OCI-LY7 (cell line): Measurements from ENCODE around the gene HGS. TPM values are rescaled to one million over a fixed set of nuclear protein-coding genes. Genes with fewer than 3 reads are reported as not detected.

ENCODE experiments used
- BruUV-seq: library from RNA; stranded (reverse); fragments of 400-500 nt; replicated peaks from 2 replicates; lab custom pipeline; 2021; lab: Mats Ljungman, UMichigan
- CTCF ChIA-PET: fragments of 300-600 bp; sonication (Branson Sonifier 250); formaldehyde crosslinking; loops from one replicate; lab custom pipeline; 2022; ENCODE audit warnings: antibody characterized with exemption; ENCODE audit not compliant: unreplicated experiment; lab: Charles Lee
- POLR2A ChIA-PET: fragments of 300-600 bp; sonication (Branson Sonifier 250); formaldehyde crosslinking; loops from one replicate; lab custom pipeline; 2022; ENCODE audit warnings: antibody characterized with exemption; lab: Charles Lee
- DNase-seq: peaks from one replicate; pipeline ENCODE4 v3.0.0-alpha.2; 2015; ENCODE audit warnings: low spot score
- H2AFZ ChIP-seq: fragments of 200-600 bp; sonication (generic), shearing (Covaris generic); 2 replicates; pipeline ENCODE4 v1.6.1; 2014; ENCODE audit warnings: mild to moderate bottlenecking, antibody characterized with exemption, low read length, moderate library complexity
- H3K27ac ChIP-seq: fragments of 200-600 bp; sonication (generic); 2 replicates; pipeline ENCODE4 v1.5.1; 2014; ENCODE audit warnings: mixed run types, low read depth, mild to moderate bottlenecking, moderate library complexity, low read length, inconsistent platforms; ENCODE audit not compliant: poor library complexity, severe bottlenecking
- H3K36me3 ChIP-seq: fragments of 200-600 bp; sonication (generic); 2 replicates; pipeline ENCODE4 v1.6.1; 2014; ENCODE audit warnings: mild to moderate bottlenecking, antibody characterized with exemption, low read length, moderate library complexity, mixed read lengths; ENCODE audit not compliant: insufficient read depth
- H3K4me1 ChIP-seq: fragments of 200-600 bp; sonication (generic); 2 replicates; pipeline ENCODE4 v1.5.1; 2014; ENCODE audit warnings: mild to moderate bottlenecking, low read length; ENCODE audit not compliant: insufficient read depth, poor library complexity, severe bottlenecking
- H3K4me2 ChIP-seq: fragments of 200-600 bp; sonication (generic); 2 replicates; pipeline ENCODE4 v1.6.1; 2014; ENCODE audit warnings: mild to moderate bottlenecking, low read length
- H3K4me3 ChIP-seq: fragments of 200-600 bp; sonication (generic); 2 replicates; pipeline ENCODE4 v1.5.1; 2014; ENCODE audit warnings: mild to moderate bottlenecking, low read depth, low read length; ENCODE audit not compliant: poor library complexity, severe bottlenecking
- H3K79me2 ChIP-seq: fragments of 200-600 bp; sonication (generic); 2 replicates; pipeline ENCODE4 v1.6.1; 2016; ENCODE audit warnings: low read depth, mild to moderate bottlenecking, low read length, moderate library complexity, mixed read lengths; ENCODE audit not compliant: insufficient read depth
- H3K9me2 ChIP-seq: fragments of 200-600 bp; sonication (generic); 2 replicates; pipeline ENCODE4 v1.6.1; 2016; ENCODE audit warnings: mild to moderate bottlenecking, low read length, mixed read lengths; ENCODE audit not compliant: insufficient read depth
- H3K9me3 ChIP-seq: fragments of 200-600 bp; sonication (generic); 2 replicates; pipeline ENCODE4 v1.6.1; 2014; ENCODE audit warnings: mild to moderate bottlenecking, mixed run types, low read length, mixed read lengths
- H4K20me1 ChIP-seq: fragments of 200-600 bp; sonication (generic); 2 replicates; pipeline ENCODE4 v1.6.1; 2014; ENCODE audit warnings: mild to moderate bottlenecking, antibody characterized with exemption, low read length, moderate library complexity, mixed read lengths; ENCODE audit not compliant: insufficient read depth
- CTCF ChIP-seq: fragments of 200-600 bp; sonication (generic); conservative IDR thresholded peaks from 2 replicates; pipeline ENCODE4 v1.5.1; 2014; ENCODE audit warnings: mild to moderate bottlenecking, antibody characterized with exemption, low read length, moderate library complexity, mixed read lengths
- EZH2phosphoT487 ChIP-seq: fragments of 200-600 bp; sonication (generic); IDR thresholded peaks from 2 replicates; pipeline ENCODE4 v1.6.1; 2018; ENCODE audit warnings: low read depth, borderline replicate concordance, mild to moderate bottlenecking, mixed run types, antibody characterized with exemption, low read length, moderate library complexity, mixed read lengths
- intact Hi-C: fragments of 100-400 bp; cut with micrococcal nuclease; formaldehyde crosslinking; loops from one replicate; pipeline ENCODE4 v1.10.0; 2022; ENCODE audit not compliant: unreplicated experiment
- total RNA-seq, 2 experiments: library from RNA; depleted of rRNA in 1 of 2; stranded (reverse); fragments of >200 nt in 1 of 2; shearing (Covaris generic) in 1 of 2; gene quantifications; 2 replicates each; pipeline ENCODE4 v1.2.3, GENCODE V29; 2014 to 2022

HGS gene
- total RNA-seq, 2 experiments from 2014 or later, result 162 to 175 TPM

DNA sequence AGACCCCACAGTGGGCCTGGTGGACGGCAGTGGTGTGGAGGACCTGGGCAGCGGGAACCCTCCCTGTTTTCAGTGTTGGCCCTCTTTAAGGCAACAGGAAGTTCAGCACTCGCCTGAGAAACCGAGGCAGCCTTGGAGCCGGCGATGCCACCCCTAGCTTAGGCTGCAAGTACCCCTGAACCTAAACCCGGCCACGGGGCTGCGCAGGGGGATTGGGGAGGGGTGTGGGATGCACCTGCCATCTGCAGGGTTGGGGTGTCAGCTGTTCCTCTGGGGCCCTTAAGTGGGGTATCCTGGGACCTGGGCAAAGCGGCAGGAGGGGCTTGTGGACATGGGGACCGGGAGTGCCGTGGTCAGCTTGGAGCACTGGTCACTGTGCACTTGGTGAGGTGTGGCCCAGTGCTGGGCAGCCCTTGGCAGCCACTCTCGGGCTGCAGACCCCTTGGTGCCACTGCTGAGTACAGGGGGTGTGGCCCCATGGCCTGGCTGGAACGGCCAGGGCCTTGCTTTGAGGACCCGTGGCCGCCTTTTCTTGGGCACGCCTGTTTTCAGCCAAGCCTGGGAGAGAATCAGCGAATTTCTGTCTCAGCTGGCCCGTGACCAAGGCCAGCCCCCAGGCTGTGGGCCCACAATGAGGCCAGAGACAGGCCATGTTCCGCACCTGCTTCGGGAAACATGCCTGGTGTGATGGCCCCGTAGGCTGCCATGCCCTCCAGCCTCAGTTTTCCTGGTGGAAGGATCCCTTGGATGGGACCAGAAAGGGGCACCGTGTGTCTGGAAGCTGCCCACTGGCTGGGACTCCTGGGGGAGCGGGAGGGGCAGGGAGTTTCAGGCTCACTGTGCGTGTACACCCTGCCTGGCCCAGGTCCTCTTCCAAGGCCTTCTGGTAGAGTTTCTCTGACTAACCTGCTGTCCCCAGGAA is 24.2 kb downstream of the HGS start:
- H3K79me2 ChIP-seq, result peaks cover 31% of the 10 kb centered on the region
- DNase-seq, result no peak
- no peak overlapping the region for H3K27ac ChIP-seq
- BruUV-seq, result no TSS peak
- TF ChIP-seq EZH2phosphoT487 (no peak), CTCF (no peak)
- no peaks in the 10 kb centered on the region for H3K9me3 ChIP-seq
- peaks cover 65% of the 10 kb centered on the region for H3K36me3 ChIP-seq
- intact Hi-C loops, result no loop called here
- ChIA-PET CTCF (no interaction called here), POLR2A (no interaction called here)
- H3K4me2 ChIP-seq, result no peak overlapping the region
- H3K9me2 ChIP-seq, result no peaks in the 10 kb centered on the region
- H3K4me3 ChIP-seq, result no peak overlapping the region
- no peaks in the 10 kb centered on the region; the same call in 1 of the 2 replicates for H4K20me1 ChIP-seq
- H2AFZ ChIP-seq, result no peak overlapping the region
- H3K4me1 ChIP-seq, result peaks cover 27% of the 10 kb centered on the region

GRCh38 chr17:81708739-81709185 is 25.0 kb downstream of the HGS start:
- no peaks in the 10 kb centered on the region for H3K9me2 ChIP-seq
- H3K4me1 ChIP-seq, result peaks cover 34% of the 10 kb centered on the region
- no peaks in the 10 kb centered on the region for H3K9me3 ChIP-seq
- H3K36me3 ChIP-seq, result peaks cover 61% of the 10 kb centered on the region
- no peak for DNase-seq
- no peak overlapping the region for H3K27ac ChIP-seq
- H4K20me1 ChIP-seq, result no peaks in the 10 kb centered on the region; the same call in 1 of the 2 replicates
- TF ChIP-seq CTCF (no peak), EZH2phosphoT487 (no peak)
- ChIA-PET POLR2A (no interaction called here), CTCF (no interaction called here)
- H2AFZ ChIP-seq, result no peak overlapping the region
- intact Hi-C loops, result no loop called here
- no peak overlapping the region for H3K4me2 ChIP-seq
- peaks cover 31% of the 10 kb centered on the region for H3K79me2 ChIP-seq
- no TSS peak for BruUV-seq
- no peak overlapping the region for H3K4me3 ChIP-seq
